SU-DHL-6 (cell line): ENCODE data around the gene CGB7.

Source experiments
- H2AFZ ChIP-seq: fragments of 200-600 bp; sonication (generic); 2 replicates; pipeline ENCODE4 v1.6.1; 2014; ENCODE audit warnings: low read depth, mild to moderate bottlenecking, moderate library complexity, mixed read lengths, antibody characterized with exemption, low read length; ENCODE audit not compliant: severe bottlenecking
- H3F3A ChIP-seq: fragments of 200-600 bp; shearing (Covaris generic); 2 replicates; pipeline ENCODE4 v1.6.0; 2016; ENCODE audit warnings: antibody characterized with exemption, mild to moderate bottlenecking; ENCODE audit not compliant: insufficient read depth
- H3K27ac ChIP-seq: fragments of 200-600 bp; sonication (generic); 2 replicates; pipeline ENCODE4 v1.5.1; 2016; ENCODE audit warnings: low read depth, mild to moderate bottlenecking, low read length, moderate library complexity, mixed read lengths
- H3K27me3 ChIP-seq: fragments of 200-600 bp; sonication (generic), shearing (Covaris generic); 2 replicates; pipeline ENCODE4 v1.6.0; 2014; ENCODE audit warnings: mild to moderate bottlenecking, low read length
- H3K36me3 ChIP-seq: fragments of 200-600 bp; sonication (generic); 2 replicates; pipeline ENCODE4 v1.6.1; 2014; ENCODE audit warnings: mild to moderate bottlenecking, low read length, mixed read lengths
- H3K4me2 ChIP-seq: fragments of 300-600, 200-600 bp; shearing (Covaris generic), sonication (generic); 2 replicates; pipeline ENCODE4 v1.6.0; 2014; ENCODE audit warnings: low read length, low read depth, mild to moderate bottlenecking; ENCODE audit not compliant: poor library complexity, severe bottlenecking
- H3K4me3 ChIP-seq: fragments of 200-600 bp; sonication (generic); 2 replicates; pipeline ENCODE4 v1.5.1; 2014; ENCODE audit warnings: antibody characterized with exemption, low read length, mild to moderate bottlenecking, mixed read lengths; ENCODE audit not compliant: insufficient read depth, poor library complexity, severe bottlenecking
- H3K79me2 ChIP-seq: fragments of 200-600 bp; sonication (generic); 2 replicates; pipeline ENCODE4 v1.6.1; 2014; ENCODE audit warnings: mild to moderate bottlenecking, low read length, moderate library complexity; ENCODE audit not compliant: insufficient read depth
- H3K9ac ChIP-seq: fragments of 200-600 bp; sonication (generic); 2 replicates; pipeline ENCODE4 v1.7.0; 2014; ENCODE audit warnings: mild to moderate bottlenecking, low read length
- H3K9me2 ChIP-seq: fragments of 200-600 bp; sonication (generic); replicated peaks from 2 replicates; pipeline ENCODE4 v1.6.1; 2014; ENCODE audit warnings: low read length; ENCODE audit not compliant: insufficient read depth
- H3K9me3 ChIP-seq: fragments of 200-600 bp; sonication (generic); 2 replicates; pipeline ENCODE4 v1.6.1; 2014; ENCODE audit warnings: low read length, mixed read lengths; ENCODE audit not compliant: insufficient read depth
- H4K20me1 ChIP-seq: fragments of 200-600 bp; sonication (generic); 2 replicates; pipeline ENCODE4 v1.6.1; 2014; ENCODE audit warnings: low read depth, mild to moderate bottlenecking, antibody characterized with exemption, low read length, moderate library complexity, mixed read lengths
- EZH2phosphoT487 ChIP-seq: fragments of 200-600 bp; sonication (generic), shearing (Covaris generic); conservative IDR thresholded peaks from 2 replicates; pipeline ENCODE4 v1.6.1; 2018; ENCODE audit warnings: mild to moderate bottlenecking, antibody characterized with exemption, low read length, moderate library complexity, mixed read lengths
- TF ChIP-seq, protein P1 (sequence below): fragments of 200-600 bp; sonication (generic); IDR thresholded peaks from one replicate; pipeline ENCODE4 v1.5.1; 2017; ENCODE audit warnings: antibody characterized with exemption, mild to moderate bottlenecking, low read length, moderate library complexity; ENCODE audit not compliant: insufficient read depth, poor library complexity, severe bottlenecking

CGB7 gene

DNA sequence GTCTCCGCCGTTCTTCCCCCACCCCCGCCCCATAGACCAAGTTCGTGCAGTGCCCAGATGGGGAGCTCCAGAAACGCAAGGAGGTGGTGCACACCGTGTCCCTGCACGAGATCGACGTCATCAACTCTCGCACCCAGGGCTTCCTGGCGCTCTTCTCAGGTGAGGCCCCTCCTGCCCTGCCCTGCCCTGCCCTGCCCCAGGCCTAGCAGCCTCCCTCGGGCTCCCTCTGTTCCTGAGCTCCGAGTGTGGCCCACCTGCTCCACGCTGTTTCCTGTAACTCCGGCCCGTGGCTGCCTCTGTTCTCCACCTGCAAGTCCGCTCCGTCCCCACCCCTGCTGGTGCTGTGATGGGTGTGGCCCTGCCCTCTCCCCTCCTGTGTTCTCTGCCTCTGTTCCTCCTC lies 47.1 kb downstream of the CGB7 start:
- H4K20me1 ChIP-seq = no peaks in the 10 kb centered on the region
- H3K9me2 ChIP-seq = no peaks in the 10 kb centered on the region
- no peak overlapping the region for H2AFZ ChIP-seq
- H3K4me2 ChIP-seq = no peak overlapping the region
- no peaks in the 10 kb centered on the region for H3F3A ChIP-seq
- no peaks in the 10 kb centered on the region for H3K36me3 ChIP-seq
- no peaks in the 10 kb centered on the region for H3K9me3 ChIP-seq
- no peaks in the 10 kb centered on the region for H3K79me2 ChIP-seq
- no peaks in the 10 kb centered on the region for H3K27me3 ChIP-seq
- no peak overlapping the region for H3K4me3 ChIP-seq
- no peak overlapping the region for H3K9ac ChIP-seq
- TF ChIP-seq, protein P1, sequence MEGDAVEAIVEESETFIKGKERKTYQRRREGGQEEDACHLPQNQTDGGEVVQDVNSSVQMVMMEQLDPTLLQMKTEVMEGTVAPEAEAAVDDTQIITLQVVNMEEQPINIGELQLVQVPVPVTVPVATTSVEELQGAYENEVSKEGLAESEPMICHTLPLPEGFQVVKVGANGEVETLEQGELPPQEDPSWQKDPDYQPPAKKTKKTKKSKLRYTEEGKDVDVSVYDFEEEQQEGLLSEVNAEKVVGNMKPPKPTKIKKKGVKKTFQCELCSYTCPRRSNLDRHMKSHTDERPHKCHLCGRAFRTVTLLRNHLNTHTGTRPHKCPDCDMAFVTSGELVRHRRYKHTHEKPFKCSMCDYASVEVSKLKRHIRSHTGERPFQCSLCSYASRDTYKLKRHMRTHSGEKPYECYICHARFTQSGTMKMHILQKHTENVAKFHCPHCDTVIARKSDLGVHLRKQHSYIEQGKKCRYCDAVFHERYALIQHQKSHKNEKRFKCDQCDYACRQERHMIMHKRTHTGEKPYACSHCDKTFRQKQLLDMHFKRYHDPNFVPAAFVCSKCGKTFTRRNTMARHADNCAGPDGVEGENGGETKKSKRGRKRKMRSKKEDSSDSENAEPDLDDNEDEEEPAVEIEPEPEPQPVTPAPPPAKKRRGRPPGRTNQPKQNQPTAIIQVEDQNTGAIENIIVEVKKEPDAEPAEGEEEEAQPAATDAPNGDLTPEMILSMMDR = no peak
- no peak for TF ChIP-seq EZH2phosphoT487
- no peak overlapping the region for H3K27ac ChIP-seq

DNA sequence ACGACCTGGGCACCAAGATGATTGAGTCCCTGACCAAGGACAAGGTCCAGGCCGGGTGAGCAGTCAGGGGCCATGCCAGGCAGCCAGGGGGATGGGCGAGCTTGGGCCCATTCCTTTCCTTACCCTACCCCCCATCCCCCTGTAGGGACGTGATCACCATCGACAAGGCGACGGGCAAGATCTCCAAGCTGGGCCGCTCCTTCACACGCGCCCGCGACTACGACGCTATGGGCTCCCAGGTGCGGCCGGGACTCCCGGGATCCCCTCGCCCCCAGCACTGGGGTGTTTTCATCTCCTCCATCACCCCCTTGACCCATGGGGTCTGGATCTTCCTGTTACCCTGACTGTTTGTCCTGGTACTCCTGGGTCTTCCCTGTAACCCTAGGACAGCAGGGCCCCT lies 47.7 kb downstream of the CGB7 start:
- no peaks in the 10 kb centered on the region for H4K20me1 ChIP-seq
- no peak overlapping the region for H3K4me3 ChIP-seq
- no peaks in the 10 kb centered on the region for H3K79me2 ChIP-seq
- no peaks in the 10 kb centered on the region for H3K9me2 ChIP-seq
- no peaks in the 10 kb centered on the region for H3K27me3 ChIP-seq
- H3K27ac ChIP-seq = no peak overlapping the region
- H3K9ac ChIP-seq = no peak overlapping the region
- H3K9me3 ChIP-seq = no peaks in the 10 kb centered on the region
- H3K4me2 ChIP-seq = no peak overlapping the region
- TF ChIP-seq, protein P1 = no peak
- TF ChIP-seq EZH2phosphoT487 = no peak
- H3F3A ChIP-seq = no peaks in the 10 kb centered on the region
- no peak overlapping the region for H2AFZ ChIP-seq
- no peaks in the 10 kb centered on the region for H3K36me3 ChIP-seq

GRCh38 chr19:49006905-49007304 lies 50.6 kb downstream of the CGB7 start:
- Histone ChIP-seq H3K27me3 (no peaks in the 10 kb centered on the region), H3K9ac (no peak overlapping the region), H3K9me3 (no peaks in the 10 kb centered on the region), H3K9me2 (no peaks in the 10 kb centered on the region), H4K20me1 (no peaks in the 10 kb centered on the region), H3K36me3 (no peaks in the 10 kb centered on the region; the same call in 1 of the 2 replicates), H3F3A (no peaks in the 10 kb centered on the region), H3K79me2 (no peaks in the 10 kb centered on the region), H3K4me2 (no peak overlapping the region), H3K27ac (no peak overlapping the region), H2AFZ (no peak overlapping the region), H3K4me3 (no peak overlapping the region)
- TF ChIP-seq, protein P1 = no peak
- TF ChIP-seq EZH2phosphoT487 = no peak
